HAP-1 (cell line): ENCODE data around the gene RAD9A.
A peak's percentile ranks its signal among the peaks of the same experiment; 100 is the strongest.
"Not testable (repeated sequence)": the region's sequence is repeated elsewhere in the genome, so short reads cannot be mapped to it uniquely, and the experiment has no call there.

ENCODE experiments used
- DNase-seq, 2 experiments: peaks; one replicate each; pipeline ENCODE4 v3.0.0-alpha.2; 2016 to 2020; ENCODE audit warnings: low spot score in 2 of 2
- H3K27me3 ChIP-seq: fragments of 250-450 bp; sonication (Bioruptor Pico); 2 replicates; pipeline ENCODE4 v1.5.1; 2020; ENCODE audit warnings: low read depth, mild to moderate bottlenecking, moderate library complexity
- H3K36me3 ChIP-seq: fragments of 250-450 bp; sonication (Bioruptor Pico); replicated peaks from 2 replicates; pipeline ENCODE4 v1.5.1; 2020; ENCODE audit warnings: mild to moderate bottlenecking
- H3K4me1 ChIP-seq: fragments of 250-450 bp; sonication (Bioruptor Pico); 2 replicates; pipeline ENCODE4 v1.5.1; 2020; ENCODE audit warnings: mild to moderate bottlenecking
- H3K4me3 ChIP-seq: fragments of 250-450 bp; sonication (Bioruptor Pico); 2 replicates; pipeline ENCODE4 v1.5.1; 2020; ENCODE audit warnings: mild to moderate bottlenecking, moderate library complexity
- H3K9me3 ChIP-seq: fragments of 250-450 bp; sonication (Bioruptor Pico); 2 replicates; pipeline ENCODE4 v1.5.1; 2020; ENCODE audit warnings: mild to moderate bottlenecking, moderate library complexity
- in situ Hi-C: fragments of 300-500 bp; cut with MboI; formaldehyde crosslinking; loops from 3 replicates; pipeline ENCODE4 v1.14.3; 2020; ENCODE audit warnings: low sequenced_read_pairs, inconsistent platforms, mixed read lengths

The RAD9A gene

GRCh38 chr11:67420646-67421429 lies 29.1 kb downstream of the RAD9A start:
- peak overlapping the region; percentile 29 for H3K4me3 ChIP-seq
- in situ Hi-C loops: no loop called here
- H3K4me1 ChIP-seq: peaks cover 7% of the 10 kb centered on the region
- no peaks in the 10 kb centered on the region for H3K36me3 ChIP-seq
- no peaks in the 10 kb centered on the region for H3K27me3 ChIP-seq
- peak; percentile 84 to 98 for DNase-seq
- no peaks in the 10 kb centered on the region for H3K9me3 ChIP-seq

GRCh38 chr11:67421430-67422031 lies 29.7 kb downstream of the RAD9A start:
- Histone ChIP-seq H3K4me1 (peaks cover 7% of the 10 kb centered on the region), H3K9me3 (no peaks in the 10 kb centered on the region), H3K36me3 (no peaks in the 10 kb centered on the region), H3K27me3 (no peaks in the 10 kb centered on the region), H3K4me3 (peak overlapping the region; percentile 29)
- in situ Hi-C loops: no loop called here
- DNase-seq: no peak

- no peak overlapping the region for H3K4me3 ChIP-seq
- in situ Hi-C loops: no loop called here
- H3K27me3 ChIP-seq: no peaks in the 10 kb centered on the region
- H3K4me1 ChIP-seq: peaks cover 13% of the 10 kb centered on the region
- H3K36me3 ChIP-seq: no peaks in the 10 kb centered on the region
- no peaks in the 10 kb centered on the region for H3K9me3 ChIP-seq
- DNase-seq: no peak
Measured at GRCh38 chr11:67422891-67423290, 31.1 kb downstream of the RAD9A start.

- H3K36me3 ChIP-seq: no peaks in the 10 kb centered on the region
- no peaks in the 10 kb centered on the region for H3K27me3 ChIP-seq
- in situ Hi-C loops: no loop called here
- no peaks in the 10 kb centered on the region for H3K9me3 ChIP-seq
- no peak for DNase-seq
- no peak overlapping the region for H3K4me3 ChIP-seq
- peaks cover 13% of the 10 kb centered on the region for H3K4me1 ChIP-seq
Measured at GRCh38 chr11:67423466-67423865, 31.7 kb downstream of the RAD9A start.

- no peaks in the 10 kb centered on the region for H3K27me3 ChIP-seq
- peaks cover 13% of the 10 kb centered on the region for H3K4me1 ChIP-seq
- in situ Hi-C loops: no loop called here
- no peak for DNase-seq
- H3K4me3 ChIP-seq: no peak overlapping the region
- no peaks in the 10 kb centered on the region for H3K9me3 ChIP-seq
- H3K36me3 ChIP-seq: no peaks in the 10 kb centered on the region
Measured at GRCh38 chr11:67423891-67424613, 32.3 kb downstream of the RAD9A start.

- DNase-seq, H3K9me3 ChIP-seq, in situ Hi-C loops, H3K27me3 ChIP-seq: not testable (repeated sequence)
- H3K4me3 ChIP-seq: peak overlapping the region; percentile 87
- H3K4me1 ChIP-seq: peaks cover 11% of the 10 kb centered on the region
- H3K36me3 ChIP-seq: peaks cover 17% of the 10 kb centered on the region
Measured at GRCh38 chr11:67427364-67427859, 35.6 kb downstream of the RAD9A start.

- peak; percentile 95 to 99 for DNase-seq
- Histone ChIP-seq H3K27me3 (no peaks in the 10 kb centered on the region), H3K9me3 (no peaks in the 10 kb centered on the region), H3K36me3 (peaks cover 24% of the 10 kb centered on the region), H3K4me3 (peak within 1 kb of the TSS; percentile 87), H3K4me1 (peaks cover 11% of the 10 kb centered on the region)
- in situ Hi-C loops: no loop called here
Measured at GRCh38 chr11:67428052-67429001, 36.5 kb downstream of the RAD9A start, which contains the start of gene RPS6KB2. TSS of gene RPS6KB2 (plus strand) at chr11:67428494. CDS start at chr11:67428546, 52 bp downstream.

GRCh38 chr11:67429038-67429668 lies 37.4 kb downstream of the RAD9A start:
- Histone ChIP-seq H3K36me3 (peaks cover 31% of the 10 kb centered on the region), H3K4me3 (peak overlapping the region; percentile 87), H3K9me3 (no peaks in the 10 kb centered on the region), H3K4me1 (peaks cover 11% of the 10 kb centered on the region), H3K27me3 (no peaks in the 10 kb centered on the region)
- in situ Hi-C loops: no loop called here
- no peak for DNase-seq

- Histone ChIP-seq H3K4me3 (peak overlapping the region; percentile 87), H3K27me3 (no peaks in the 10 kb centered on the region), H3K4me1 (peaks cover 11% of the 10 kb centered on the region), H3K9me3 (no peaks in the 10 kb centered on the region), H3K36me3 (peaks cover 36% of the 10 kb centered on the region)
- DNase-seq: no peak
- in situ Hi-C loops: no loop called here
Measured at GRCh38 chr11:67429722-67430121, 37.9 kb downstream of the RAD9A start.

GRCh38 chr11:67431346-67432249 lies 39.8 kb downstream of the RAD9A start:
- H3K4me1 ChIP-seq: peaks cover 11% of the 10 kb centered on the region
- no peak for DNase-seq
- H3K36me3 ChIP-seq: peaks cover 55% of the 10 kb centered on the region
- H3K9me3 ChIP-seq: no peaks in the 10 kb centered on the region
- in situ Hi-C loops: no loop called here
- H3K27me3 ChIP-seq: no peaks in the 10 kb centered on the region
- no peak overlapping the region for H3K4me3 ChIP-seq

- in situ Hi-C loops: no loop called here
- H3K36me3 ChIP-seq: peaks cover 63% of the 10 kb centered on the region
- peaks cover 6% of the 10 kb centered on the region for H3K4me1 ChIP-seq
- DNase-seq: no peak
- H3K27me3 ChIP-seq: no peaks in the 10 kb centered on the region
- no peaks in the 10 kb centered on the region for H3K9me3 ChIP-seq
- H3K4me3 ChIP-seq: no peak overlapping the region
Measured at GRCh38 chr11:67432655-67433349, 41.0 kb downstream of the RAD9A start.
